ENCODE measurements around the gene RND2. TPM values are rescaled to one million over a fixed set of nuclear protein-coding genes. Genes with fewer than 3 reads are reported as not detected.

RND2 gene
- total and polyA plus RNA-seq, 2 donors (not counting 1 experiment from before 2014, with no cell fraction given) = 0.54 to 0.99 TPM

- Histone ChIP-seq H2AFZ (ENCODE audit: low read length) (no peak overlapping the region), H3K27me3 (ENCODE audit: control insufficient read depth, insufficient read depth, low read length) (no peaks in the 10 kb centered on the region), H3K4me2 (ENCODE audit: extremely low read depth, insufficient read depth, low read length) (no peak overlapping the region), H3K9me3 (ENCODE audit: control insufficient read depth, insufficient read depth, low read depth, low read length) (no peaks in the 10 kb centered on the region), H3K79me2 (ENCODE audit: control insufficient read depth, insufficient read depth, low read length) (no peaks in the 10 kb centered on the region), H4K20me1 (ENCODE audit: control insufficient read depth, extremely low read depth, insufficient read depth, low read length) (no peaks in the 10 kb centered on the region), H3K27ac (ENCODE audit: insufficient read depth, low read length) (no peak overlapping the region), H3K4me1 (ENCODE audit: control insufficient read depth, extremely low read depth, insufficient read depth, low read length) (no peaks in the 10 kb centered on the region), H3K4me3 (replicated peaks in 1 of 4; ENCODE audit: control extremely low read depth in 1 of 4, insufficient read depth in 1 of 4, low read depth in 3 of 4, low read length in 4 of 4) (no peak overlapping the region), H3K36me3 (ENCODE audit: control insufficient read depth, insufficient read depth, low read length) (no peaks in the 10 kb centered on the region), H3K9ac (ENCODE audit: insufficient read depth, low read length) (no peak overlapping the region)
- TF ChIP-seq CTCF (conservative IDR thresholded peaks at IDR 0.05 in 1 of 2, IDR thresholded peaks at IDR 0.05 in 1 of 2; ENCODE audit: low read depth in 1 of 2, low read length in 2 of 2) (no peak), EZH2 (IDR thresholded peaks at IDR 0.05; ENCODE audit: low read length, missing control alignments) (no peak)
- DNase-seq (ENCODE audit: low read depth in 2 of 2) = no peak
These were observed 44.4 kb downstream of the RND2 start for GRCh38 chr17:43069368-43069898.

GRCh38 chr17:43070257-43070656 lies 45.2 kb downstream of the RND2 start:
- Histone ChIP-seq H3K9me3 (ENCODE audit: control insufficient read depth, insufficient read depth, low read depth, low read length) (no peaks in the 10 kb centered on the region), H3K36me3 (ENCODE audit: control insufficient read depth, insufficient read depth, low read length) (no peaks in the 10 kb centered on the region), H3K27me3 (ENCODE audit: control insufficient read depth, insufficient read depth, low read length) (no peaks in the 10 kb centered on the region), H3K4me3 (replicated peaks in 1 of 4; ENCODE audit: control extremely low read depth in 1 of 4, insufficient read depth in 1 of 4, low read depth in 3 of 4, low read length in 4 of 4) (no peak overlapping the region), H3K4me2 (ENCODE audit: extremely low read depth, insufficient read depth, low read length) (no peak overlapping the region), H3K9ac (ENCODE audit: insufficient read depth, low read length) (no peak overlapping the region), H4K20me1 (ENCODE audit: control insufficient read depth, extremely low read depth, insufficient read depth, low read length) (no peaks in the 10 kb centered on the region), H3K79me2 (ENCODE audit: control insufficient read depth, insufficient read depth, low read length) (no peaks in the 10 kb centered on the region), H3K4me1 (ENCODE audit: control insufficient read depth, extremely low read depth, insufficient read depth, low read length) (no peaks in the 10 kb centered on the region), H3K27ac (ENCODE audit: insufficient read depth, low read length) (no peak overlapping the region), H2AFZ (ENCODE audit: low read length) (no peak overlapping the region)
- TF ChIP-seq CTCF (conservative IDR thresholded peaks at IDR 0.05 in 1 of 2, IDR thresholded peaks at IDR 0.05 in 1 of 2; ENCODE audit: low read depth in 1 of 2, low read length in 2 of 2) (no peak), EZH2 (IDR thresholded peaks at IDR 0.05; ENCODE audit: low read length, missing control alignments) (no peak)
- no peak for DNase-seq (ENCODE audit: low read depth in 2 of 2)

- Histone ChIP-seq H3K79me2 (ENCODE audit: control insufficient read depth, insufficient read depth, low read length) (no peaks in the 10 kb centered on the region), H2AFZ (ENCODE audit: low read length) (no peak overlapping the region), H3K27me3 (ENCODE audit: control insufficient read depth, insufficient read depth, low read length) (no peaks in the 10 kb centered on the region), H3K36me3 (ENCODE audit: control insufficient read depth, insufficient read depth, low read length) (no peaks in the 10 kb centered on the region), H3K9ac (ENCODE audit: insufficient read depth, low read length) (no peak overlapping the region), H3K4me3 (replicated peaks in 1 of 4; ENCODE audit: control extremely low read depth in 1 of 4, insufficient read depth in 1 of 4, low read depth in 3 of 4, low read length in 4 of 4) (no peak overlapping the region), H3K9me3 (ENCODE audit: control insufficient read depth, insufficient read depth, low read depth, low read length) (no peaks in the 10 kb centered on the region), H4K20me1 (ENCODE audit: control insufficient read depth, extremely low read depth, insufficient read depth, low read length) (no peaks in the 10 kb centered on the region), H3K4me1 (ENCODE audit: control insufficient read depth, extremely low read depth, insufficient read depth, low read length) (no peaks in the 10 kb centered on the region), H3K4me2 (ENCODE audit: extremely low read depth, insufficient read depth, low read length) (no peak overlapping the region), H3K27ac (ENCODE audit: insufficient read depth, low read length) (no peak overlapping the region)
- TF ChIP-seq CTCF (conservative IDR thresholded peaks at IDR 0.05 in 1 of 2, IDR thresholded peaks at IDR 0.05 in 1 of 2; ENCODE audit: low read depth in 1 of 2, low read length in 2 of 2) = no peak
- TF ChIP-seq EZH2 (IDR thresholded peaks at IDR 0.05; ENCODE audit: low read length, missing control alignments) = no peak
- DNase-seq (ENCODE audit: low read depth in 2 of 2) = no peak
These were observed 45.8 kb downstream of the RND2 start for GRCh38 chr17:43070872-43071271.
